ENCODE measurements around the gene YIPF5. TPM values are rescaled to one million over a fixed set of nuclear protein-coding genes. Genes with fewer than 3 reads are reported as not detected.
A peak's percentile ranks its signal among the peaks of the same experiment; 100 is the strongest.

The YIPF5 gene
- 83.9 and 125 TPM in 2 replicates for total RNA-seq (ENCODE audit: low replicate concordance)

DNA sequence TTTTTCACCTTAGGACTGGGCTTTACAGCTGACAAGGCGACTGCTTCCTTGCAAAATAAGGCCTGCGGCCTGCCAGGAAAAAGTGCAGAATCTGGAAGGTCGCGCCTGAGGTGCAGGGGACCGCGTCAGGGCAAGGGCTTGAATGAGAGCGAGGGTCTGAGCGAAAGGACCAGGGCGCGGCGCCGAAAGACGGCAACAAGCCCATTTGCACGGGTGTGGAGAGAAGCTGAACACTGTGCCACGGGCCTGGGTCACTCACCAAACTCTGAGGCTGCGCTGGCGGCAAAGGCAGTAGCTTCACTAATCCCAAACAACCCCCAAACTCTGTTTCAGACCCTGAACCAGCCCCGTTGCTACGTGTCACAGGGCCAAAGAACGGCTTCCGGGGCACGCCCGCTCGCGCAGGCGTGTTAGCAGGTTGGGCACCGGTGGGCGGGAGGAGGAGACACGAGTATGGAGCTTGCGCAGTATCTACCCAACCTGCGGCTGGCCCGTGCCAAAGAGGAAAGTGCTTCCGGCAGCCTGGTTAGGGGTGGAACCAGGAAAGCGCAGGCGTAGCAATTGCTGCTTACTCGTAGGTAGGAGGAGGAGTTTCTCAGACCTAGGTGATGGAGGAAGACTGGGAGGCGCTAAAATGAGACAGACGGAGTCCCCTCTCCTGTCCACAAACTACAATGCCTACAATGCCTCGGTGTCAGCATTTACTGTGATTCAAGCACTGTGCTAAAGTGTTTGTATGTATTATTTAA is at the start of gene YIPF5, which contains the start of gene KCTD16:
Gene YIPF5, minus strand, starts transcription at position 384 of the 749 bp plus-strand sequence. CDS start 704 bp downstream, outside the sequence.
Gene KCTD16, plus strand, starts transcription at position 598 of the 749 bp plus-strand sequence.
- DNase-seq (ENCODE audit: low read depth): peak; percentile 95
- H3K4me3 ChIP-seq (ENCODE audit: low read depth, low read length): peak within 1 kb of the TSS; percentile 90
- TF ChIP-seq, protein P1, sequence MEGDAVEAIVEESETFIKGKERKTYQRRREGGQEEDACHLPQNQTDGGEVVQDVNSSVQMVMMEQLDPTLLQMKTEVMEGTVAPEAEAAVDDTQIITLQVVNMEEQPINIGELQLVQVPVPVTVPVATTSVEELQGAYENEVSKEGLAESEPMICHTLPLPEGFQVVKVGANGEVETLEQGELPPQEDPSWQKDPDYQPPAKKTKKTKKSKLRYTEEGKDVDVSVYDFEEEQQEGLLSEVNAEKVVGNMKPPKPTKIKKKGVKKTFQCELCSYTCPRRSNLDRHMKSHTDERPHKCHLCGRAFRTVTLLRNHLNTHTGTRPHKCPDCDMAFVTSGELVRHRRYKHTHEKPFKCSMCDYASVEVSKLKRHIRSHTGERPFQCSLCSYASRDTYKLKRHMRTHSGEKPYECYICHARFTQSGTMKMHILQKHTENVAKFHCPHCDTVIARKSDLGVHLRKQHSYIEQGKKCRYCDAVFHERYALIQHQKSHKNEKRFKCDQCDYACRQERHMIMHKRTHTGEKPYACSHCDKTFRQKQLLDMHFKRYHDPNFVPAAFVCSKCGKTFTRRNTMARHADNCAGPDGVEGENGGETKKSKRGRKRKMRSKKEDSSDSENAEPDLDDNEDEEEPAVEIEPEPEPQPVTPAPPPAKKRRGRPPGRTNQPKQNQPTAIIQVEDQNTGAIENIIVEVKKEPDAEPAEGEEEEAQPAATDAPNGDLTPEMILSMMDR (IDR thresholded peaks at IDR 0.05; ENCODE audit: insufficient read depth, low read length): no peak

DNA sequence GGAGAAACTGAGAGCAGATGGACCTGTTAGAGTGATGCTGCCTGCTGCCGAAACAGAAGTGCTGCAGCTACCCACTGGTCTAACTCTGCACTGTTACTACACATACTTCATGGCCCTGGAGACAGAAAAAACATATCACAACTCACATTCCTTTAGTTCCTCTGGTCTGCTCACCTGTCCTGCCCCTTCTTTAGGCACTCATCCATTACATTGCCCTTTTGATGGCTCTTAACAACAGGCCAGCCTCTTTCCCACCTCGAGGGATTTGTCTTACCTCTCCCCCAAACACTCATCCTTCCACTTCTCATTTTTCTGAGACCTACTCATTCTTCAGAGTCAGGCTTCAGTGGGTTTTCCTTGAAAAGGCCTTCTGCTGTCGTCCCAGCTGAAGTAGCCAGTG is 49.4 kb upstream of the YIPF5 start:
- no peak for DNase-seq (ENCODE audit: low read depth)
- TF ChIP-seq, protein P1 (IDR thresholded peaks at IDR 0.05; ENCODE audit: insufficient read depth, low read length): no peak
- no peak overlapping the region for H3K4me3 ChIP-seq (ENCODE audit: low read depth, low read length)

DNA sequence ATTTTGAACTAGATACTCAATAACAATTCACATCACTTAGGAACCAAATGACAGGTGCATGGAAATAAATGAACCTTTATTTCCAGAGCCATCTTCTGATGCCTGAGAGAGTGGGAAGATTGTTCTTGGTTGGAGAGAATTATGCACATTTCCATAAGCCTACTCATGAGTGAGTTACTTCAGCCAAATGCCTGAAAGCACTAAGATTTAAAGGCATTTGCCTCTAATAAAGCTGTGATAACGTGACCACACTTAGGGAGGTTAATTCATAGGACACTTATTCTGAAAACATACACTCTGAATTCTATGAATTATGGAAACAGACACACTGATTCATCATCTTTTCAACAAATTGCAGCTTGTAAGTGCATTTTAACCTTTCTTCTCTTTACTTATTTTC is 40.2 kb upstream of the YIPF5 start:
- no peak for DNase-seq (ENCODE audit: low read depth)
- TF ChIP-seq, protein P1 (IDR thresholded peaks at IDR 0.05; ENCODE audit: insufficient read depth, low read length): no peak
- no peak overlapping the region for H3K4me3 ChIP-seq (ENCODE audit: low read depth, low read length)

DNA sequence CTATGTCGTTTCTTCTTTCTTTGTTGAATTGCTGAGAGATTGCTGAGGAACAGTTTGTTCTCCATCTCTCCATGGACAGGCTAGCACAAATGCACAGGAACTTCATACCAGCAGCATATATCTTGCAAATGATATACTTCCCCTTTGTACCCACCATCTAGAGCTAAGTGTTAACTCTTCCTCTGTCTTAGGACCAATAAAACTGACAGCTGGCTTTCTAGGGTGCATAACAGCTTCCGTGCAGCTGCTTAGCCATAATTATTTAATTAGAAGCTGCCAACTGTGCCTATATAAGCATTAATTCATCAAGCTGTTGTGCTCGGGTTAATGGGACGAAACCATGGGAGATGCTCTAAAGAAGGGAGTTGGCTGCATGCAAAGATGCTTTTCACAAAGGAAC is 38.9 kb upstream of the YIPF5 start:
- TF ChIP-seq, protein P1 (IDR thresholded peaks at IDR 0.05; ENCODE audit: insufficient read depth, low read length): no peak
- peak overlapping the region; percentile 52 for H3K4me3 ChIP-seq (ENCODE audit: low read depth, low read length)
- DNase-seq (ENCODE audit: low read depth): no peak

DNA sequence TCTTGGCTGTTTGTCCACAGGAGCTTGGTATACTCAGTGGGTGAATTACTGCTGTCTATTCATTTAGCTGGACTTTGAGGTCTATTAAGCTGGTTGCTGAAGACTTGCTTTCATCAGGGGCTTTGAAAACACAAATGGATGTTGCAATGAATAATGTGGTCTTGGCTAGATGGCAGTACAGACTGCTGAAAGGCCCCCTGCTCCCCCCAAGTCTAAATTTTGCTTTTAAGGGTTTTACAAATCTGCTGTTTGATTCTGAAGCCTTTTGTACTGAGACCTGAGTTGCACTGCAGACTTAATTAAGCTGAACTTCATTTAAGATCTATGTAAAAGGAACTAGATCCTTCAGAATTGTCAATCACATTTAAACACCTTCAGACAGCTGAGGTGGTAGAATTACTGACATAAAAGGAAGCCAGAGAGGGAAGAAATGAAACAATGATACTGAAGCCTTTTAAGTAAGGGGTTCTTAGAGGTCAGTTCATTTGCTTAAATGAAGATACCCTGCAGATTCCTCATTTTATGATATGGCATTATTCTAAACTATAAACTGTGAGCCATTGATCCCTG is 37.5 kb upstream of the YIPF5 start:
- peak; percentile 54 for DNase-seq (ENCODE audit: low read depth)
- H3K4me3 ChIP-seq (ENCODE audit: low read depth, low read length): peak overlapping the region; percentile 80
- TF ChIP-seq, protein P1 (IDR thresholded peaks at IDR 0.05; ENCODE audit: insufficient read depth, low read length): no peak

DNA sequence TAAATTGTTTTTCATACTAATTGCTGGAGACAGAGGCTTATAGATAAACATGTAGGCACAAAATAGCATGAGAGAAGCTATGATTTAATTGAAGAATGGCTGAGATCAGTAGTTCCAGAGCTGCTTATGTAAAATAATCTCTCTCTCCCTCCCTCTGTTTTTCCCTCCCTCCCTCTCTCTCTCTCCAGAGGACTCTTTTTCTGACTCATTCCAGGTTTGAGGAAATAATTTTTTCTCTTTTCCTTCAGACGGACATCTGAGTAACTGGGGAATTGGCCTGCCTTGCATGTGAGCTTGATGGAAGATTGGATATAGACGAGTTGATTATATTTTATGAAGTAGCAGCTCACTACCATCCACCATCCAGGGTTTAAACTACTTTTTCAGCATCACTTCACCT is 35.7 kb upstream of the YIPF5 start:
- TF ChIP-seq, protein P1 (IDR thresholded peaks at IDR 0.05; ENCODE audit: insufficient read depth, low read length): no peak
- H3K4me3 ChIP-seq (ENCODE audit: low read depth, low read length): peak overlapping the region; percentile 80
- DNase-seq (ENCODE audit: low read depth): peak; percentile 64

Measured in fibroblast of the aortic adventitia (primary cell).